Amniotic stem cell (primary cell): ENCODE results near the gene KCNC4.

Experiments used
- DNase-seq: peaks from one replicate; lab custom pipeline; 2025; lab: John Stamatoyannopoulos, UW

KCNC4 gene

GRCh38 chr1:110254604-110255391 lies 44.7 kb downstream of the KCNC4 start:
- no peak for DNase-seq

GRCh38 chr1:110255392-110255787 lies 45.3 kb downstream of the KCNC4 start:
- DNase-seq, result no peak

- no peak for DNase-seq
Measured at GRCh38 chr1:110258734-110259133, 48.6 kb downstream of the KCNC4 start.

GRCh38 chr1:110259770-110260169 lies 49.7 kb downstream of the KCNC4 start:
- no peak for DNase-seq
